ENCODE measurements around the gene COA8.

COA8 gene

DNA sequence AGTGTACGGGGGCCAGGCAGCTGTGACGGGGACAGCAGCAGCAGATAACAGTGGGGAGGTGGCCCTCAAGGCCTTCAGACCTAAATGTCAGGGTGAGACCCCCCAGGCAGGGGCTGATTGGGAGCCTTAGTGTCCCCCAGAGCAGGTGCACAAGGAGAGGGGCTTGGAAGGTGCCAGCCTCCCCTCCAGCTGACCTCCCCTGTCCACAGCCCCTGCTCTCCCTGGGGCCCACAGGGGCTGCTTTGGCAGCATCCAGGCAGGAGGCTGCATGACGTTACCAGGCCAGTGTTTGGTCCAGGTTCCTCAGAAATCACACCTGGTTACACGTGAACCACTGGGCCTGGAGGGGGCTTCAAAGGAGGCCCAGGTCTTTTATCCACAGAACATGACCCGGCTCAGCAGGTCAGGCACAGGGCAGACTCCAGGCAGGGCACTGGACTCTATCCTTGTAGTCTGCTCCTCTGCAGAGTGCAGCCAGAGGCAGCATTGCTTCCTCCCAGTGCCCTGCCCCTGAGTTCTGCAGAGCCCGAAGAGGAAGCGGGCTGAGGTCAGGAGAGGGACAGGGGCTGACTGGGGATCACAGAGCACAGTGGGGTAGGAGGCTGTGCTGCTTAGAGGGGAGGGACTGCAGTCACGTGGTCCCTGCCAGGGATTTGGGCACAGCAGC lies 36.4 kb upstream of the COA8 start:
- DNase-seq: no peak

DNA sequence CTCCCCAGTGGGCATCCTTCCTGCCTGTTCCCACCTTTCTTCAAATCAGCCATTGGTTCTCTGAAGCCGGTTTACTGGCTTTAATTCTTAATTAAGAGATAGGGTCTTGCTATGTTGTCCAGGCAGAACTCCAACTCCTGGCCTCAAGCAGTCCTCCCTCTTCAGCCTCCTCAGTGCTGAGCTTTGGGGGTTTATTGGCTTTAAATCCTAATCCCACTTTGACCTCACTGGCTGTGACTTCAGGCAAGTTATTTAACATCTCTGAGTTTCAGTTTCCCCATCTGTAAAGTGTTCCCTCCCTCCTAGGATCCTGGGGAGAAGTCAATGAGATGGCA lies 35.9 kb upstream of the COA8 start:
- no peak for DNase-seq

DNA sequence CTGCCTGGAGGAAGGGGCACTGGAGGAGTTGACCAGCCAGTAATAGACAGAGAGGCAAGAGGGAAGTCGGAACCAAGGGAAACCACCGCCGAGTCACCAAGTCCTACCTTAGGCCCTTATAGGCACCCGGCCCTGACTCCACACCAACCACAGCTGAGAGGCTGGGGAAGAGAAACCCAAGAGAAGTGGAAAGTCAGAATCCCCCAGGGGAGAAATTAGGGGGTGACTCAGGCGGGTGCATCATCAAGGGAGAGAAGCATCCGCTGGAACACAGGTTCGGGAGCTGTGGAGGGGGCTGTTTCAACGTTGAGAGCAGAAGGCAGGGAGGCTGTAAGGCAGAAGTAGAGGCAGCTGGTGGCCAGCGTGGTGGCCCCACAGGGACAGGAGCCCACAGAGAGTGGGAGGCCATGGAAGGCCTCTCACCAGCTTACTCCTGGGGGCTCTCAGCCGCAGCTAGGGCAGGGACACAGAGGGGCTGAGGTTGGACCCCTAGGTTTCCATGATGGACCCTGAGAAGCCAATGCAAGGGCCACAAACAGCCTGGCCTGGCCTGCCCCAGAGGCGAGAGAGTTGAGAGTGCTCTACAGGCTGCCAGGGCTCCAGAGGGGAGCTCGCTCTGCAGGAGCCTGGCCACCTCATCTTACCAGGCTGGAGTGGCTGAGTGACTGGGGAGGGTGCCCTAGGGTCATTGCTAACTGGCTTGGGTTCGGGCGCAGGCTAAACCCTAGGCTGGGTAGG lies 35.2 kb upstream of the COA8 start:
- peak; percentile 58 for DNase-seq

DNA sequence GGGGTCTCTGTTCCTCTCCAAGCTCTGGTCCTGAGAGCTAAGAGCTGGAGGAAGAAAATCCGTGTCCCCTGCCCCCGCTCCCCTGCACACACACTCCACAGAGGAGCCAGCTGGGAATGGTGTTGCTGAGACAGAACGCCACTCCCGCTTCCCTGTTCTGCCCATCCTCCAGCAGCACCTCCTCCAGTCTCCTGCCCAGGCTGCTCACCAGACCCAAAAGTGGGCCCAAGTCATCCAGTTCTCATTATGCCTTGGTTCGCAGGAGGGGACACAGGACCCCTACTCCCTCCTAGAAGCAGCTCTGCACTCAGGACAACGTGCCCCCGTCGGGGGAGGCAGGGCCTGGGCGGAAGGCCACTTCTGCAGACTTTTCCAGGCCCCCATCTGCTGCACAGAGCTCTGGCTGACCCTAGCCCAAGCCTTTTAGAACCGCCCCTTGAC lies 34.6 kb upstream of the COA8 start:
- DNase-seq: no peak

DNA sequence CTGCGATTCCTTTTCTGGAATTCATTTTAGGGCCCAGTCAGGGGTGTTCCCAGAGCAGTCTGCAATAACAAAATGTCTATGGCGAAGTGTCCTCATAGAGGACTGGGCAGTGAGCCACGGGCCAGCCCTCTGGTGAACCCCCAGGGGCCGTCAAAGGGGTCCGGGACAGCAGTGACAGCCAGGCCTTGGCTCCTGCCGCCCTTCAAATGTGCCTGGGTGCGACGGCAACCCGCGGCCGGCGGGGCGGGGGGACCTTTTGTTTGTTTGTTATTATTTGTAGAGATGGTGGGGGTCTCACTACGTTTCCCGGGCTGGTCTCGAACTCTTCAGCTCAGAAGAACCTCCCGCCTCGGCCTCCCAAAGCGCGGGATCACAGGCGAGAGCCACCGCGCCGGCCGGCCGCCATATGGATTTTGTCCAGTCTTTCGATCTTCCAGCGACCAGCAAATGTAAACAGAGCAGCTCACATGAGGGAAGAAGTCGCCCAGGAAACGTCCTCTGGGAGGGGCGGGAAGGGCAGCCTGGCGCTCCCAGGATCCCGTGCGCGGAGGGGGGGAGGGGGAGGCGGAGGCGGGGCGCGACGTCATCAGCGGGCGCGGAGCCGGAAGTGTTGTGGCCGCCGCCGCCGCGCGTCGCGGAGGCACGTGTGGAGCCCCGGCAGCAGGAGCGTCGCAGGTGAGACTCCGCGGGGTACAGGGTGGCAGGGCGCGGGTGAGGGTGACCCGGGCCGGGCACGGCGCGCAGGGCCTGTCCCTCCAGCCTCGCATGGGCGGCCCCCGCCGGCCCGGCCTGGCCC lies 34.0 kb upstream of the COA8 start, which contains the start of gene TRMT61A:
Gene TRMT61A, plus strand, starts transcription at position 610 of the 796 bp plus-strand sequence. CDS start 783 bp downstream, outside the sequence.
- DNase-seq: peak; percentile 81

DNA sequence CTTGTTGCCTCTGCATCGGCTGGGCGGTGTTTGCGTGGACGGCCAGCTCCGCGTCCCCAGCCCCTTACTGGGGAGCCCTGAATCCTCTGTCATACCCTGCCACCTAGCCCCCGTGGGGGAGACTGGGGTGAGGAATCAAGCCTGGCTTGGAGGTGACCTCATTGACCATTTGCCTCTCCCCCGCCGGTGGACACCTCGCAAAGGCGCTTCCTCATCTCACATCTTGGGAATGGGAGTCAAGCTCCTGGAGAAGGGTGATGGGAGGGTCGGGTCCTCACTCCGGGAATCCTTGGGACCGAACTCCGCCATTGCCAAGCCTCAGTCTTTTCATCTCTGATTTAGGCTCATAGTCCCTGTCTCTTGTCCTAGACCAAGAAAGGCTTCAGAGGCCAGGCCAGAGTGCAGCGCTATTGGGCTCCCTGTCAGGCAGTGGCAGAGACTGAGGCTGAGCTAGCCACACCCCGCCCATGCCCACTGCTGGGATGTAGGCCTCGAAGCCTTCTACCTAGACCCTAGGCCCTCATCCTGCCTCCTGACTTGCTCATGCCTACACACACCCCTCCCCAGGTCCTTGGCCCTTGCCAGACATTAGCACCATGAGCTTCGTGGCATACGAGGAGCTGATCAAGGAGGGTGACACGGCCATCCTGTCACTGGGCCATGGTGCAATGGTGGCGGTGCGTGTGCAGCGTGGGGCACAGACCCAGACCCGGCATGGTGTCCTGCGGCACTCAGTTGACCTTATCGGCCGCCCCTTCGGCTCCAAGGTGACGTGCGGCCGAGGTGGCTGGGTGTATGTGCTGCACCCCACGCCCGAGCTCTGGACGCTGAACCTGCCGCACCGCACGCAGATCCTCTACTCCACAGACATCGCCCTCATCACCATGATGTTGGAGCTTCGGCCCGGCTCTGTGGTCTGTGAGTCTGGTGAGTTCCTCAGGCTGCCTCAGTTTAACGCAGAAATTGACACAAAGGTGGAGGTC lies 33.1 kb upstream of the COA8 start:
- no peak for DNase-seq

DNA sequence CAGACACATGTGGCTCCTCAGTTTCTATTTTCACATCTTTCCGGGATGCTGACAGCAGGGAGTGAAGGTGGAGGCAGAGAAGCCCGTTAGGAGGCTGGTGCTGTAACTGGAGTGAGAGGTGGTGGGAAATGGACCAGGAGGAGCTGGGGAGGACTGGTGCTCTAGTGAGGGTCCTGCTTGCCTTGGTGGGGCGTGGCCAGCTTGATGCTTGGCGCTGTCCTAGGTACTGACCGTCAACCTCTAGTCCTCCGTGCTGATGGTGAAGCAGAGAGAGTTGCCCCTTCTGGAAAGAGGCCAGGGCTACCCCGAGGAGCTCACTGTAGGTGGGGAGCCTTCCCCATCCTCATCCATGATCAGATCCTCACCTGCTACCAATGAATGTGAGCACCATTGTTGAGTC lies 32.4 kb upstream of the COA8 start:
- DNase-seq: no peak

DNA sequence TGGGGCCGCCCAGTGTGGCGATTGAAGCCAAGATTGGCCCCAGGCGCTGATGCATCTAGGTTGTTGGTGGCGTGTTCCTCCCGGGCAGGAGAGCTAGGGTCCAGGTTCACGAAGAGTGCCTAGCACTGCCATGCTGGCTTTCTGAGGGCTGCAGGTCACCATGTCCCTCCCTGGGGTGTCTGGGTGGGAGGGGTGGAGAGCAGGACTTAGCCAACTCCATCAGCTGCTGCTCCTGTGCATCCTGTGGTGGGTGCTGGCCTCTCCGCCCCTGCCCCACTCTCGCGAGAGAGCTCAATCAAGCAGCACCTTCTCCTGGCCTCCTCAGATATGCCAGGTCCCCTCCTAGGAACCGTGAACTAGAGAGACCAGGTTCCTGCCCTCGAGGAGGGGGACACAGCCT lies 31.9 kb upstream of the COA8 start:
- no peak for DNase-seq

DNA sequence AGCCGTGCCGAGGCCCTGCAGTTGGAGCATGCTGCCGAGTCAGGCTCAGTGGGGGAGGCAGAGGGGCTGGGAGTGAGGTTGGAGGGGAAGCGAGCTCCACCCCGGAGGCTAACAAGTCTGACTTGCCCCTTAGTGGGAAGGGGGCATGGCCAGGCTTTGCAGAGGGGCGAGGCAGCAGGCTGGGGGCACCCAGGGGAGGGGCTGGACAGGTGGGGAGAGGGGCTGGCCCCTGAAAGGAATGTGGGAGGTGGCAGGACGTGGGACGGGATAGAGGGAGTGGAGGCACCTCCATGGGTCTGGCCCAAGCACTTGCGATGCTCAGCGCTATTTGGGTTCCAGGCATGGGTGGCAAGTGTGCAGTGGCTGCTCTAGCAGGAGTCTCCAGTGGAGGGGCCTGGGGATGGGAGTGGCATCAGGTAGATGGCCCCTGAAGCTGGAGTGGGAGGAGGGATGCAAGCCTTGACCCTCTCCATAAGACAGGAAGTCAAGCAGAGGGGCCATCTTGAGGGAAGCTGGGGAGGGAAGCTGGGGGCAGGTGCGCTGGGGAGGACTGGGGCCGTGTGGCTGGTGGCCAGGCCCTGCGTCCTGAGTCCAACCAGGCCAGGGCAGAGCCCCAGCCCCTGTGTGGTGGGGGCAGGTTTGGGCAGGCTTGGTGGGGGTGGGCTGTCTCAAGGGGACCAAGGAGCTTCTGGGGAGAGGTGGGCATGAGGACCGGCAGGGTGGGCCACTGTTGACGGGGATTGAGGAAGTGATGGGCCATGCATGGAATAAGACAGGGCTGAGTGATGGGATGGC lies 31.1 kb upstream of the COA8 start:
- no peak for DNase-seq

DNA sequence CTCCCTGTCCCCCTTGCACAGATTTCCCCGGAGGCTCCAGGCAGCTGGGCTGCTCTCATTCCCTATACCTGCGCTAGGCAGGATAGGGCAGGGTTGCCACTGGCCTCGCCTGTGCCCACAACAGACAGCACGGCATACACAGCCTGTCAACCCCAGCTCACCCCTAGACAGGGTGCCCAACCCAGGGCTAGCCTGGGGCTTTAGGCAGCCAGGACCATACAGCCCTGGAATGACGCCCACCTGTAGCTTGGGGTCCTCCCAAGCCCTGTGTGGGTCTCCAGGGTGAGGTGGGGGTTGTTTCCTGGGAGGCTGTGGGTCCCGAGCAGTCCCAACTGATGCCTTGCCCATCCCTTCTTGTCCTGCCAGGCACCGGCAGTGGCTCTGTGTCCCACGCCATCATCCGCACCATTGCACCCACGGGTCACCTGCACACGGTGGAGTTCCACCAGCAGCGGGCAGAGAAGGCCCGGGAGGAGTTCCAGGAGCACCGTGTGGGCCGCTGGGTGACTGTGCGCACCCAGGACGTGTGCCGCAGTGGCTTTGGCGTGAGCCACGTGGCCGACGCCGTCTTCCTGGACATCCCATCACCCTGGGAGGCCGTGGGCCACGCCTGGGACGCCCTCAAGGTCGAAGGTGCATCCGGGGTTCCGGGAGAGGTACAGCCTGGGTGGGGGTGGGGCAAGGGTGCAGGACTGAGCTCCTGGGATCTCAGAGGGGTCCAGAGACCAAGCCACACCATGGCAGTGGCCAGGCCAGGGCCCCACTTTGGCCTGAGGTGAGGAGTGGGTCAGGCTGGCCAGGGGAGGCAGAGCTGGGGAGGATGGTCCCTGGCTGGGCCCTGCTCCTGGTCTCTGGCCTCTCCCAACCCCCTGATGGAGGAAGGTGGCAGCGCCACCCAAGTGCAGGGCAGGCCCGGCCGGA lies 30.3 kb upstream of the COA8 start:
- DNase-seq: no peak

DNA sequence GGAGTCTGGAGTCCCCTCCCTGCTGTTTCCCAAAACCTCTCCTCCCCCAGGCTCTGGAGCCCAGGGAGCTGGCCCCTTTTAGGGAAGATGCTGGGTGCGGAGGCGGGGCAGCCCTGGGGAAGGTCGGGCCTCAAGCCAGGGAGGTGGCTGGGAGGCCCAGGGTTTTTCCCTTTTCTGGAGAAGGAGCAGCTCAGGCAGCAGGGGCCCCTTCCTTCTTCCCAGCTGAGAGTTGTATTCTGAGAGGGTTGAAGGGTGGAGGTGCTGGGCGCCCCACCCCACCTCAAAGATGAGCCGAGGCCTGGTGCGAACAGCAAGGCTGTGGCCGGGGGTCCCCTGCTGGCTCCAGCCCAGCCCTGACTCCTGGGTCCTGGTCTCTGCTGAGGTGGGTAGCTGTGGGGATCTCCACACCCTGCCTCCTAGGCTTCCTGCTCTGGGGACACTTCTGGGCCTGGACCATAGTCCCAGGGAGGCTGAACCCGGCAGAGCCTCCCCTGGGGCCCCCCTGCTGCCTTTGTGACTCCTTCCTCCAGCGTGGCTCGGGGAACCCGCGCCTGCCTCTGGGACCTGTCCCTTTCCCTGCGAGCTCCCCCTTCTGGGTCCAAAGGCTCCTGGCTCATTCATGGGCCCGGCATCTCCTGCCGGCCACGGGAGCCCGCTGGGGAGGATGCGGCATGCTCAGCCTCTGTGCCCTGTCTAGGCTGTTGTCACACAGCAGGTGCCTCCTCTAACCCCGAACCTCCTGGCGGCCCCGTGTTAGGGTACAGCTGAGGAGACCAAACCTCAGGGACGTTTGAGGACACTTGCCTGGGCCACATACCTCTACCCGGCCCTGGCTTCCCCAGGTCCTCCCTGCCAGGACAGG lies 29.4 kb upstream of the COA8 start:
- no peak for DNase-seq

DNA sequence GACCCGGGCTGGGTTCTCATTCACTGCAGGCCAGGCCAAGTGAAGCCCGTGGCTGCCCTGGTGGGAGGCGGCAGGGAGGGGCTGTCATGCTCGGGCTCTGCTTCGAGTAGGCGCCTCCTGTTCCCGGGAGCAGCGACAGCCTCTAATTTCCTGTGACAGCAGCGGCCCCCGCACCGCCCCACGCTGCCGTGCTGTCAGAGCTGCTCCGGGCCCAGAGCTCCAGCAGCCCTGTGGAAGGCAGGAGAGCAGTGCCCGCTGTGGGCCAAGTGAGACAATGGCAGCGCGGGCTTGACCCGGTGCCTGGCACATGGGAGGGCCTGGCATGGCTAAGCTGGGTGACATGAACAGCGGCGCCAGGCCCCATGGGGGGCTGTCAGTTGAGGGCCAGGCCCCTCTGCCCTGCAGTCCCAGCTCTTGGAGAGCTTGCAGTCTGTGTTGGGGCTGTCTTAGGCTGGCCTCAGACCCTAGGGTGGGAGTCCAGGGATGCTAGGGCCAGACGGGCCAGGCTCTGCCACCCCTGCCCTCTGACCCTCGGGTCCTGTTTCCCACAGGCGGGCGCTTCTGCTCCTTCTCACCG lies 28.7 kb upstream of the COA8 start:
- DNase-seq: no peak

DNA sequence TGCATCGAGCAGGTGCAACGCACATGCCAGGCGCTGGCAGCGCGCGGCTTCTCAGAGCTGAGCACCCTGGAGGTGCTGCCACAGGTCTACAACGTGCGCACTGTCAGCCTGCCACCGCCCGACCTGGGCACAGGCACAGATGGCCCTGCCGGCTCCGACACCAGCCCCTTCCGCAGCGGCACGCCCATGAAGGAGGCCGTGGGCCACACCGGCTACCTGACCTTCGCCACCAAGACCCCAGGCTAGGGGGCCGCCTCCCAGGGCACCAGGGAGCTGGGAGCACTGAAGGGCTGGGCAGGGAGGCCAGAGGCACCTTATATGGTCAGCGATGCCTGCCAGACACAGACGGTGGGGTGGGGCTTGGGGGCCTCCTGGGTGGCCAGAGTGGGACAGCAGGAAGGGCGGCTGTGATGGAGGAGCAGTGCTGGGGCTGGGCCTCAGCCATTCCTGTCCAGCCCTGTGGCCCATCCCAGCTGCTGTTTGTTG lies 28.1 kb upstream of the COA8 start:
- DNase-seq: no peak

DNA sequence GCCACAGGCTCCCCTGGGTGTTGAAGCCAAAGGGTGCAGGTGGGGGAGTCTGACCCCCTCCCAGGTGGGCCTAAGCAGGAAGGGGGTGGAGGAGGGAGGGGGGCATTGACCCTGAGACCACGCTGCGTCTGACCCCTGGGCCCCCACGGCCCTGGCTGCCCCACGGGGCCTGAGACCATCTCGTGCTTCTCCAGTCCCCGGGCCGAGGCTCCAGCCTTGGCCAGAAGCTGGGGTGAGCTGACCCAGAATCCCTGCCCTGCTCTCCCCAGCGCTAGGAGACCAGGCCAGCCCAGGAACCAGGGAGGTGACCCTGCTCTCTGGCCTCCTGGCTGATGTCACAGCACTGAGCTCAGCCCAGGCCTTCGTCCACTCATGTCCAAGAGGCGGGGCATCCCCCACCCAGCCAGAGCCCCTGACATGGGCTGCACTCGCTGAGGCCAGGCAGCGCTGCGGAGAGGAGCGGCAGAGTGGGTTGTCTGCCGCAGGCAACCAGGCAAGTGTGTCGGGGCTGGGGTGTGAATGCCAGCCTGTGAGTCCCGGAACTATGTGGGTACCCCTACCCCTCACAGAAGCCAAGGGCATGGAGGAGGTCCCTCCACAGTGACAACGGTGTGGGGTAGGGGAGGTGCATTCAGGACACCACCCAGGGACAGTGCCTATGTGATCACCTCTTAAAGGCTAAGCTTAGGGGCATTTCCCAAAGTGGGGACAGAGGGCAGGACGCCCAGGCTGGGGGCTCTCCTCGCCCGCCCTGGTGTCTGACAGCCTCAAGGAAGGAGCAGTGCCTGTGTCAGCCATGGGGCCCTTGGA lies 27.5 kb upstream of the COA8 start:
- no peak for DNase-seq

DNA sequence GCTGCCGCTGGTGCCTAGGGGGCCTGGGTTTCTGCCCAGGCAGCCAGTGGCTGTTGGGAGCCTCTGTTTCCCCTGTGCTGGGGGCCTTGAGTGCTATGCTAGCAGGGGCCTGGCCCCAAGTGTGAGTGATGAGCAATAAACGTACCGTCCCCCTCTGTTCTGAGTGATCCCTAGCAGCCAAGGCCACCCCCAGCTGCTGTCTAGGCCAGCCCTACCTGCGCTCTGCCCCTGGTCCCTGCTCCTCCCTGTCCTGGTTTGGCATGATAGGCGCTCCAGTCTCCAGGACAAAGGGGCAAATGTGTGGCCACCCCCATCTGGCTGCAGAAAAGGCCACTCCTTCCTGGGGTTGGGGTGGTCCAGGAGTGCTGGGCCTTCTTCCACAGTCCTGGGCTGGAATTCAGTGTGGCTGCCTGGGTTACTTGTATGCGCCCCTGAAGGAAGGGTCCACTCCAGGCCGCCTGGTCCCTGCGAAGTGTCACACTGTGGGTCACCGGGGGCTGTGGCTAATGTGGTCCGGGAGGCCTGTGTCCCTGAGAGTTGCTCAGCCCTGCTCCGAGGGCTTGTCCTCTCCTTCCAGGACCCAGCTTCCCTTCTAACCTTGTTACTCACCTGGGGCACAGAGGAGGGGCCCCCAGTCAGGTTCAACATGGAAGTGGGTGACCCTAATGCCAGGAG lies 26.7 kb upstream of the COA8 start:
- no peak for DNase-seq

DNA sequence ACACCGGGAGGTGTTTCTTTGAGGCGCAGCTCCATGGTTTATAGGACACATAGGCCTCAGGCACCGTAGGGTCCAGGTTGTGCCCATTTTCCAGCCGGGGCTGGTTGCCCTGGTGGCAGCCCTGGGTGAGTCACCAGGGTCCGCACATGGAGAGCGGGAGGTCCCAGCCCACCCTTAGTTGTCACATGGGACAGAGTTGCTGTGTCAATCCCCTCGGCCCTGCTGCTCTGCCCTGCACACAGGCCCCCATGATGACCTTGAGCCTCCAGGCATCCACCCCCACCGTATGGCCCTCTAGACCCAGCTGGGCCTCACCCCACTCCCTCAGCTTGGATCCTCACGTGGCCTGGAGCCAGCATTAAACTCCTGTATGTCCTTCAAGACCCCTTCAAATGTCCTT lies 26.1 kb upstream of the COA8 start:
- no peak for DNase-seq

DNA sequence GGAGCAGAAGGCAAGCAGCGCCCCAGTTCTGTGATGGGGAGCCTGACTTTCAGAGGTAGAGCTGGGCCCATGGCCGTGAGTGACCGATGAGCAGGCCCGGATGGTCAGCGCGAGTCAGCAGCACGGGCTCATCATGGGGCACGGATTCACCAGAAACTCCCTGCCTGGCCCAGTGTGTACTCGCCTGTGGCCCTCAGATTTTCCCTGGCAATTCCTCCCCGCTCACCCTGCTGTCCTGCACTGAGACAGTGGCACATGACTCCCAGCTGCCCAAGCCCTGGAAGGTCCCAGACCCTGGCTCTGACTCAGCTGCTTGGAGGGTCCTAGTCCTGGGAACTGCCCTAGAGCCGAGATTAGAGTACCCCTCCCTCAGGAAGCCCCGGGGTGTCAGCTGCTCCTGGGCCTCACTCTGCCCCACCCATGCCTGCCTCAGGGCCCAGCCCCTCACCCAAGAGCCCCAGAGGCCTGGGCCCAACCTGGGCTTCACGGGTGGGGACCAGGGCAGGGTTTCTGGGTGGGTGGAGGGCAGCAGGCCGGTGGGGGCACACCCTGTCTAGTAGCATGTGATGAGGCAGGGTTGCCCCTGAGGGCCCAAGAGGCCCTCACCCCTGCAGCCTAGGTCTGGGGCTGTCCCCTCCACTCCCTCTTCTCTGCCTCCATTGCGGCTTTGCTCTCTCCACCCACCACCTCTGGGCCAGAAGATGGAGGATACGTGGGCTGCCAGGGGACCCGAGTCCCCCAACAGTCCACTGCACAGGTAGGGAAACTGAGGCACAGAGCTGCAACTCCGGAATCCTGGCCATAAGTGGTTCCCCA lies 25.4 kb upstream of the COA8 start:
- no peak for DNase-seq

All from CD4-positive, alpha-beta T cell treated with Interferon gamma for 1 hour (primary cell).